Liver (tissue), 9 donors: ENCODE results near the gene ERC2. TPM values are rescaled to one million over a fixed set of nuclear protein-coding genes. Genes with fewer than 3 reads are reported as not detected.

Experiments
- DNase-seq: peaks from one replicate; pipeline ENCODE4 v3.0.0-alpha.2; 2017; ENCODE audit warnings: low spot score
- H3K27ac ChIP-seq, 2 donors: one replicate each; pipeline ENCODE4 v1.7.0; 2013; ENCODE audit warnings: inconsistent platforms in 2 of 2, low read length in 2 of 2, control low read depth in 1 of 2, low read depth in 1 of 2, mild to moderate bottlenecking in 1 of 2
- H3K27me3 ChIP-seq, 4 donors: one replicate each; pipeline versions ENCODE4 v1.6.1 to v1.7.0; 2013; ENCODE audit warnings: low read length in 3 of 4, inconsistent platforms in 1 of 4, mild to moderate bottlenecking in 1 of 4, moderate library complexity in 1 of 4; ENCODE audit not compliant: control insufficient read depth in 4 of 4, insufficient read depth in 4 of 4
- H3K36me3 ChIP-seq, 4 donors: one replicate each; pipeline versions ENCODE4 v1.6.1 to v1.7.0; 2013; ENCODE audit warnings: low read length in 3 of 4, mild to moderate bottlenecking in 3 of 4, low read depth in 1 of 4, moderate library complexity in 1 of 4; ENCODE audit not compliant: control insufficient read depth in 4 of 4, insufficient read depth in 3 of 4
- H3K4me1 ChIP-seq, 4 donors: one replicate each; pipeline versions ENCODE4 v1.6.1 to v1.7.0; 2013; ENCODE audit warnings: low read length in 3 of 4, mild to moderate bottlenecking in 3 of 4, moderate library complexity in 1 of 4; ENCODE audit not compliant: control insufficient read depth in 4 of 4, insufficient read depth in 4 of 4
- H3K4me3 ChIP-seq, 3 donors: one replicate each; pipeline versions ENCODE4 v1.6.1 to v1.7.0; 2013; ENCODE audit warnings: low read length in 3 of 3, control low read depth in 1 of 3, low read depth in 1 of 3, mild to moderate bottlenecking in 1 of 3
- H3K9ac ChIP-seq, 2 donors: one replicate each; pipeline ENCODE4 v1.7.0; 2013; ENCODE audit warnings: low read length in 2 of 2, mild to moderate bottlenecking in 2 of 2, moderate library complexity in 2 of 2, control low read depth in 1 of 2, low read depth in 1 of 2
- H3K9me3 ChIP-seq, 4 donors: one replicate each; pipeline versions ENCODE4 v1.6.1 to v1.7.0; 2013; ENCODE audit warnings: low read length in 3 of 4; ENCODE audit not compliant: control insufficient read depth in 4 of 4
- EGR1 ChIP-seq, 2 donors: IDR thresholded peaks; 2 replicates each; pipeline ENCODE4 v1.6.1; 2016 to 2018; ENCODE audit warnings: antibody characterized with exemption in 2 of 2, low read depth in 2 of 2
- FOXA2 ChIP-seq: IDR thresholded peaks from 2 replicates; pipeline ENCODE4 v1.6.1; 2016; ENCODE audit warnings: antibody characterized with exemption
- GABPA ChIP-seq, 2 donors: IDR thresholded peaks in 1 of 2; conservative IDR thresholded peaks in 1 of 2; 2 replicates each; pipeline ENCODE4 v1.6.1; 2016; ENCODE audit warnings: antibody characterized with exemption in 2 of 2, mild to moderate bottlenecking in 1 of 2, moderate library complexity in 1 of 2
- HNF4A ChIP-seq, 2 donors: conservative IDR thresholded peaks; 2 replicates each; pipeline ENCODE4 v1.6.1; 2016; ENCODE audit warnings: antibody characterized with exemption in 2 of 2, mild to moderate bottlenecking in 2 of 2
- HNF4G ChIP-seq: IDR thresholded peaks from 2 replicates; pipeline ENCODE4 v1.6.1; 2016; ENCODE audit warnings: antibody characterized with exemption
- JUND ChIP-seq, 2 donors: IDR thresholded peaks; 2 replicates each; pipeline ENCODE4 v1.6.1; 2016; ENCODE audit warnings: antibody characterized with exemption in 2 of 2
- NR2F2 ChIP-seq: IDR thresholded peaks from 2 replicates; pipeline ENCODE4 v1.6.1; 2016; ENCODE audit warnings: antibody characterized with exemption
- RAD21 ChIP-seq, 2 donors: IDR thresholded peaks; 2 replicates each; pipeline ENCODE4 v1.6.1; 2016; ENCODE audit warnings: antibody characterized with exemption in 2 of 2, mild to moderate bottlenecking in 2 of 2
- RXRA ChIP-seq, 2 donors: IDR thresholded peaks; 2 replicates each; pipeline ENCODE4 v1.6.1; 2017 to 2018; ENCODE audit warnings: antibody characterized with exemption in 2 of 2, mild to moderate bottlenecking in 1 of 2
- SP1 ChIP-seq: IDR thresholded peaks from 2 replicates; pipeline ENCODE4 v1.6.1; 2018; ENCODE audit warnings: antibody characterized with exemption, mild to moderate bottlenecking
- TAF1 ChIP-seq: conservative IDR thresholded peaks from 2 replicates; pipeline ENCODE4 v1.6.1; 2016; ENCODE audit warnings: antibody characterized with exemption, mild to moderate bottlenecking
- YY1 ChIP-seq: IDR thresholded peaks from 2 replicates; pipeline ENCODE4 v1.6.1; 2016; ENCODE audit warnings: antibody characterized with exemption, mild to moderate bottlenecking
- WGBS: extraction: QIAGEN DNeasy Blood & Tissue Kit; methylation state at CpG from one replicate; pipeline ENCODE4 v1.1.7; 2013; 5-methylcytosine and 5-hydroxymethylcytosine counted together
- polyA plus RNA-seq, 2 donors: library from polyadenylated mRNA; stranded (reverse) in 1 of 2; unstranded in 1 of 2; fragments of 200-250 nt in 1 of 2; fragments of >200 nt in 1 of 2; fragmentation: Nextera tagmentation in 1 of 2; extraction: Ambion mirVana in 1 of 2; gene quantifications; one replicate each; pipeline versions ENCODE4 v1.2.1 to v1.2.3, GENCODE V29; 2013 to 2015
- total RNA-seq, 2 donors: library from RNA; depleted of rRNA; stranded (reverse); fragments of >200 nt; gene quantifications; one replicate each; pipeline ENCODE4 v1.2.3, GENCODE V29; 2014
- TF ChIP-seq, protein P1 (sequence below): fragments of 150-350 bp; IDR thresholded peaks from 2 replicates; pipeline ENCODE4 v1.5.1; 2017; ENCODE audit warnings: improper control_type of control experiment, low read depth, low read length; ENCODE audit not compliant: missing input control
- TF ChIP-seq, protein P2 (sequence below): IDR thresholded peaks from 2 replicates; pipeline ENCODE4 v1.6.1; 2016; ENCODE audit warnings: antibody characterized with exemption
- TF ChIP-seq, protein P3 (sequence below): IDR thresholded peaks from 2 replicates; pipeline ENCODE4 v1.6.1; 2016; ENCODE audit warnings: antibody characterized with exemption, mild to moderate bottlenecking
- TF ChIP-seq, protein P4 (sequence below): IDR thresholded peaks from 2 replicates; pipeline ENCODE4 v1.6.1; 2016; ENCODE audit warnings: antibody characterized with exemption
- TF ChIP-seq, protein P5 (sequence below): IDR thresholded peaks from 2 replicates; pipeline ENCODE4 v1.6.1; 2016; ENCODE audit warnings: antibody characterized with exemption
- donor health status: healthy.
- donor health status: healthy.
- donor health status: healthy.
- donor health status: healthy.
- donor health status: healthy.

The ERC2 gene
- total and polyA plus RNA-seq, 4 donors: 0.14 to 0.25 TPM; not detected in 2

DNA sequence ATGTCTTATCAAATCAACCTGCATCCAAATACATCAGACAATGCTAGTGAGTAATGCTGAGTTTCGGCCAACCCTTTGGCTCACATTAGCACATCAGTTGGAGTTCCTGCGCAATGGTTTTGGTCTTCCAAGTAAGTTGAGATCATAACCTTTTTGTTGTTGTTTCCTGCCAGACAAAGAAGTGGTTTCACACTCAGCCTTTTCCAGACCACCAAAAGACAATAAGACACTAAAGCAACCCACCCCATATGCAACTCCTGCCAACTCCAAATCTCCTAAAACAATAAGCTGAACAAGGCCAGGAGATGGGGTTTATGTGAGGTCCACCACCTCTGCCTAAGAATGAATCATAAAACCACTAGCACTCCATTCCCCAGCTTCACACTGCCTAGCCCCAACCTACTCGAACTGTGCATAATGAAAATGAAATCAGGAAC is 177.0 kb downstream of the ERC2 start:
- H3K9ac ChIP-seq: no peak overlapping the region
- no peaks in the 10 kb centered on the region for H3K4me1 ChIP-seq
- no peak overlapping the region for H3K27ac ChIP-seq
- no peaks in the 10 kb centered on the region for H3K27me3 ChIP-seq
- no peaks in the 10 kb centered on the region for H3K9me3 ChIP-seq
- no peaks in the 10 kb centered on the region for H3K36me3 ChIP-seq
- H3K4me3 ChIP-seq: no peak overlapping the region
- no peak for DNase-seq
- WGBS: 87% methylated on average over 3 of the region's 3 CpGs
- TF ChIP-seq HNF4G (no peak), EGR1 (IDR thresholded peaks at IDR 0.05; ENCODE audit: low read depth in 2 of 2) (no peak), FOXA2 (no peak), YY1 (no peak), GABPA (IDR thresholded peaks at IDR 0.05 in 1 of 2, conservative IDR thresholded peaks at IDR 0.05 in 1 of 2) (no peak), HNF4A (conservative IDR thresholded peaks at IDR 0.05) (no peak), JUND (IDR thresholded peaks at IDR 0.05) (no peak), NR2F2 (no peak), RXRA (IDR thresholded peaks at IDR 0.05) (no peak), SP1 (no peak), TAF1 (no peak), RAD21 (IDR thresholded peaks at IDR 0.05) (no peak)
- TF ChIP-seq, protein P1, sequence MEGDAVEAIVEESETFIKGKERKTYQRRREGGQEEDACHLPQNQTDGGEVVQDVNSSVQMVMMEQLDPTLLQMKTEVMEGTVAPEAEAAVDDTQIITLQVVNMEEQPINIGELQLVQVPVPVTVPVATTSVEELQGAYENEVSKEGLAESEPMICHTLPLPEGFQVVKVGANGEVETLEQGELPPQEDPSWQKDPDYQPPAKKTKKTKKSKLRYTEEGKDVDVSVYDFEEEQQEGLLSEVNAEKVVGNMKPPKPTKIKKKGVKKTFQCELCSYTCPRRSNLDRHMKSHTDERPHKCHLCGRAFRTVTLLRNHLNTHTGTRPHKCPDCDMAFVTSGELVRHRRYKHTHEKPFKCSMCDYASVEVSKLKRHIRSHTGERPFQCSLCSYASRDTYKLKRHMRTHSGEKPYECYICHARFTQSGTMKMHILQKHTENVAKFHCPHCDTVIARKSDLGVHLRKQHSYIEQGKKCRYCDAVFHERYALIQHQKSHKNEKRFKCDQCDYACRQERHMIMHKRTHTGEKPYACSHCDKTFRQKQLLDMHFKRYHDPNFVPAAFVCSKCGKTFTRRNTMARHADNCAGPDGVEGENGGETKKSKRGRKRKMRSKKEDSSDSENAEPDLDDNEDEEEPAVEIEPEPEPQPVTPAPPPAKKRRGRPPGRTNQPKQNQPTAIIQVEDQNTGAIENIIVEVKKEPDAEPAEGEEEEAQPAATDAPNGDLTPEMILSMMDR: no peak
- TF ChIP-seq, protein P2, sequence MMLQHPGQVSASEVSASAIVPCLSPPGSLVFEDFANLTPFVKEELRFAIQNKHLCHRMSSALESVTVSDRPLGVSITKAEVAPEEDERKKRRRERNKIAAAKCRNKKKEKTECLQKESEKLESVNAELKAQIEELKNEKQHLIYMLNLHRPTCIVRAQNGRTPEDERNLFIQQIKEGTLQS: no peak
- TF ChIP-seq, protein P3, sequence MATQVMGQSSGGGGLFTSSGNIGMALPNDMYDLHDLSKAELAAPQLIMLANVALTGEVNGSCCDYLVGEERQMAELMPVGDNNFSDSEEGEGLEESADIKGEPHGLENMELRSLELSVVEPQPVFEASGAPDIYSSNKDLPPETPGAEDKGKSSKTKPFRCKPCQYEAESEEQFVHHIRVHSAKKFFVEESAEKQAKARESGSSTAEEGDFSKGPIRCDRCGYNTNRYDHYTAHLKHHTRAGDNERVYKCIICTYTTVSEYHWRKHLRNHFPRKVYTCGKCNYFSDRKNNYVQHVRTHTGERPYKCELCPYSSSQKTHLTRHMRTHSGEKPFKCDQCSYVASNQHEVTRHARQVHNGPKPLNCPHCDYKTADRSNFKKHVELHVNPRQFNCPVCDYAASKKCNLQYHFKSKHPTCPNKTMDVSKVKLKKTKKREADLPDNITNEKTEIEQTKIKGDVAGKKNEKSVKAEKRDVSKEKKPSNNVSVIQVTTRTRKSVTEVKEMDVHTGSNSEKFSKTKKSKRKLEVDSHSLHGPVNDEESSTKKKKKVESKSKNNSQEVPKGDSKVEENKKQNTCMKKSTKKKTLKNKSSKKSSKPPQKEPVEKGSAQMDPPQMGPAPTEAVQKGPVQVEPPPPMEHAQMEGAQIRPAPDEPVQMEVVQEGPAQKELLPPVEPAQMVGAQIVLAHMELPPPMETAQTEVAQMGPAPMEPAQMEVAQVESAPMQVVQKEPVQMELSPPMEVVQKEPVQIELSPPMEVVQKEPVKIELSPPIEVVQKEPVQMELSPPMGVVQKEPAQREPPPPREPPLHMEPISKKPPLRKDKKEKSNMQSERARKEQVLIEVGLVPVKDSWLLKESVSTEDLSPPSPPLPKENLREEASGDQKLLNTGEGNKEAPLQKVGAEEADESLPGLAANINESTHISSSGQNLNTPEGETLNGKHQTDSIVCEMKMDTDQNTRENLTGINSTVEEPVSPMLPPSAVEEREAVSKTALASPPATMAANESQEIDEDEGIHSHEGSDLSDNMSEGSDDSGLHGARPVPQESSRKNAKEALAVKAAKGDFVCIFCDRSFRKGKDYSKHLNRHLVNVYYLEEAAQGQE: no peak
- TF ChIP-seq, protein P4, sequence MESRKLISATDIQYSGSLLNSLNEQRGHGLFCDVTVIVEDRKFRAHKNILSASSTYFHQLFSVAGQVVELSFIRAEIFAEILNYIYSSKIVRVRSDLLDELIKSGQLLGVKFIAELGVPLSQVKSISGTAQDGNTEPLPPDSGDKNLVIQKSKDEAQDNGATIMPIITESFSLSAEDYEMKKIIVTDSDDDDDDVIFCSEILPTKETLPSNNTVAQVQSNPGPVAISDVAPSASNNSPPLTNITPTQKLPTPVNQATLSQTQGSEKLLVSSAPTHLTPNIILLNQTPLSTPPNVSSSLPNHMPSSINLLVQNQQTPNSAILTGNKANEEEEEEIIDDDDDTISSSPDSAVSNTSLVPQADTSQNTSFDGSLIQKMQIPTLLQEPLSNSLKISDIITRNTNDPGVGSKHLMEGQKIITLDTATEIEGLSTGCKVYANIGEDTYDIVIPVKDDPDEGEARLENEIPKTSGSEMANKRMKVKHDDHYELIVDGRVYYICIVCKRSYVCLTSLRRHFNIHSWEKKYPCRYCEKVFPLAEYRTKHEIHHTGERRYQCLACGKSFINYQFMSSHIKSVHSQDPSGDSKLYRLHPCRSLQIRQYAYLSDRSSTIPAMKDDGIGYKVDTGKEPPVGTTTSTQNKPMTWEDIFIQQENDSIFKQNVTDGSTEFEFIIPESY: no peak
- TF ChIP-seq, protein P5, sequence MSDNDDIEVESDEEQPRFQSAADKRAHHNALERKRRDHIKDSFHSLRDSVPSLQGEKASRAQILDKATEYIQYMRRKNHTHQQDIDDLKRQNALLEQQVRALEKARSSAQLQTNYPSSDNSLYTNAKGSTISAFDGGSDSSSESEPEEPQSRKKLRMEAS: no peak
